HG03565 (cell line): Measurements from ENCODE around the gene CTPS1.

Experiments used
- ATAC-seq: cut with Tn5 transposase; IDR thresholded peaks from one replicate; pipeline ENCODE4 v1.9.1; 2021; ENCODE audit warnings: mild to moderate bottlenecking, moderate library complexity; ENCODE audit not compliant: unreplicated experiment

Gene CTPS1

DNA sequence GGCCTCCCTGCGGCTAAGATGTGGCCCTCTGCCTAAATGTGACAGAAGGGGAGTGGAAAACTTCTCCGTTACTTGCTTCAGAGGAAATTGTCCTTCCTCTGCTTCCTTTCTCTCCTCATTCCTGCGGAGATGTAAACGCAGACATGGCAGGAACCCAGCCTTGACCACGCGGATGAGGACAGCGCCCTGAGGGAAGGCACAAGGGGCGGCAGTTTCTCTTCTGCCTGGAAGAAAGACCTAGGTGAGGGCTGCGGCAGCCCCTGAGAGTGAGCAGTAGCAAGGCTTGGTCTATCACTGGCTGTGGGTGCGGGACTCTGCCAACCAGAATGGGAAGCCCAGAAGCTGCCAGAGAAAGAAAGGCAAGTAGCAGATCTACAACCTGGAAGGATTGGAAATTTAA, 14.0 kb upstream of the CTPS1 start:
- ATAC-seq, result no peak

DNA sequence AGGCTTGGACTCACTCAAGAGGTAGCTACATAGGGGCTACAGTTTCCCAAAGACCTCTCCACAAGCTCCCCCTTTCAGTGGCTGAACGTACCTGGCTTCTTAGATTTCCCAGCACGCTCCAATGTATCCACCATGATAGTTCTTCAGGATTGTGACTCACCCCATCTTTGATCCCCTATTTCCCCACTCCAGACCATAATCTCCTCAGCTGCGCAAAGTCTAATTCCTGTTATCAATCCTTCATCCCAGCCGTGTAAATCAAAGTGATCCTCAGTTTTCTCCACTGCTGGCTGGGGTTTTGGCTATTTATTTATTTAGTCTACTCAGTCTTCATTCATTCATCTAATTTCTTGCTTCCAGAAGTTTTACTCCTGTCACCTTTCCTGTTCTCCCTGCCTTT, 13.1 kb upstream of the CTPS1 start:
- ATAC-seq, result no peak

DNA sequence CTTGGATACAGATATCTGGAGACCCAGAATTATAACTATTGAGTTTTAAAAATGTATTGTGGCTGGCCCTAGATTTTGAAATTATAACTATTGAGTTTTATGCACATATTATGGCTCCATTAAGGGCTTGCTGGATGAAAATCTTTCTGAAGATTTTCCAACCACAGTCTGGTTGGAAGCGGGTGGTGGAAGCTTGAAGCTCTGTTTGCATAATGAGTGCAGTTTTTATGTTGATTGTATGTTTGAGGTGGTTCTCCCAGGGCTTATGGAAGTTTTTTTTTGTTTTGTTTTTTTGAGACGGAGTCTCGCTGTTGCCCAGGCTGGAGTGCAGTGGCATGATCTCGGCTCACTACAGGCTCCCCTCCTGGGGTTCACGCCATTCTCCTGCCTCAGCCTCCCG, 10.1 kb upstream of the CTPS1 start:
- ATAC-seq, result no peak

GRCh38 chr1:40971966-40972365, 7.5 kb upstream of the CTPS1 start:
- no peak for ATAC-seq

- no peak for ATAC-seq
Observed at GRCh38 chr1:40973912-40974311, 5.6 kb upstream of the CTPS1 start.

GRCh38 chr1:40974945-40975344, 4.6 kb upstream of the CTPS1 start:
- ATAC-seq, result no peak

DNA sequence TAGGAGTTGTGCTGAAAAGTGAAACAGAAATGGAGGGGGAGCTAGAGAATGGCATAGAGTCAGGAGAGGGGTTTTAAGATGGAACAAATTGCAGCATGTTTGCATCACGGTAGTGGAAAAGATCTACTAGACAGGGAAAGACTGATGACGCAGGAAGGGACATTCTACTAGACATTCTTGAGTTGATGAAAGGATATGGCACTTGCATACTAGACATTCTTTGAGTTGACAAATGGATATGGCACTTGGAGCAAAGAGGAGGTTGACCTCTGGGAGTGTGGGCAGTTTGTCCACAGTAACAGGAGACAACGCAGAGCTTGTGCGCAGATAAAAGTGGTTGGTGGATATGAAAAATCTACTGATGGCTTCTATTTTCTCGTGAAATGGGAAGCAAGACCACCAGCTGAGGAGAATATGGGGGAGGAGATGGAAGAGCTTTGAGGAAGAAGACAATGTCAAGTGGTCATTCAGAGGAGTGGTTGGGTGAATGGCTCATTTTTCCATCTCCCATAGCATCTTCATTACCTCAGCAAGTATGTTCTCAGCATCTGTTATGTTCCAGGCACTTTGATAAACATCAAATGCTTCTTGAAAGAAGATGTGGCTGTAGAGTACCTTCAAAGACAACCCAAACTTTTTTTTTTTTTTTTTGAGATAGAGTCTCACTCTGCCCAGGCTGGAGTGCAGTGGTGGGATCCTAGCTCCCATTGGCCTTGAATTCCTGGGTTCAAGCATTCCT, 2.4 kb upstream of the CTPS1 start:
- no peak for ATAC-seq

DNA sequence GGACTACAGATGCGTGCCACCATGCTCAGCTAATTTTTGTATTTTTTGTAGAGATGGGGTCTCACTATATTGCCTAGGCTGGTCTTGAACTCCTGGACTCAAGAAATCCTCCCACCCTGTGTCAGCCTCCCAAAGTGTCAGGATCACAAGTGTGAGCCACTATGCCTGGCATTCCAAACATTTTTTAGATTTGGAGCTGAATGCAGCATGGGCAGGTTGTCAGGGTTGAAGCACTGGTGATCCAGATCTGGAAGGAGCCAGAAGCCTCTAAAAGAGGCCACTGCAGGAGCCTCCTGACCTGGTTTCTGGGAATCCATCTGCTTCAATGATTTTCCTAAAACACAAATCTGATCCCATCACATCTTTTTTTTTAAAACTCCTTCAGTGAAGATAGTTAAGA, 1.8 kb upstream of the CTPS1 start:
- ATAC-seq, result no peak

GRCh38 chr1:40978886-40979240, 633 bp upstream of the CTPS1 start:
- no peak for ATAC-seq

DNA sequence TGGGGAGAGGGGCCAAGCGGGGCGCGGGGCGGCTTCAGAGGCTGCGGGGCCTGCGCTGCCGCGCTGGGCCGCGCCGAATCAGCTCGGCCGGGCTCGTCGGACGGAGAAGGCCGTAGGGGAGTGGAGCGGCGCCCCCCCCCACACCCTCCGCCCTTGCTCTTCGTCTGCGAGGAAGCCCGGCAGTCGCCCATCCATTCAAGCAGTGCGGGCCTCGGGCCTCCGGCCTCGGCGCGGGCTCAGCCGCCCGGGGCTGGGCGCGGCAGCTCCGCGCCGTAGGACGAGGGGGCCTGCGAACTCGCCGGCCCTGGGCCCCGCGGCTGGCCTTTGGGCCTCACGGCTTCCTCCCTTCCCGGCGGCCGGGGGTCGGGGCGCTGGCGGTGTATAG, 564 bp downstream of the CTPS1 start:
- no peak for ATAC-seq

DNA sequence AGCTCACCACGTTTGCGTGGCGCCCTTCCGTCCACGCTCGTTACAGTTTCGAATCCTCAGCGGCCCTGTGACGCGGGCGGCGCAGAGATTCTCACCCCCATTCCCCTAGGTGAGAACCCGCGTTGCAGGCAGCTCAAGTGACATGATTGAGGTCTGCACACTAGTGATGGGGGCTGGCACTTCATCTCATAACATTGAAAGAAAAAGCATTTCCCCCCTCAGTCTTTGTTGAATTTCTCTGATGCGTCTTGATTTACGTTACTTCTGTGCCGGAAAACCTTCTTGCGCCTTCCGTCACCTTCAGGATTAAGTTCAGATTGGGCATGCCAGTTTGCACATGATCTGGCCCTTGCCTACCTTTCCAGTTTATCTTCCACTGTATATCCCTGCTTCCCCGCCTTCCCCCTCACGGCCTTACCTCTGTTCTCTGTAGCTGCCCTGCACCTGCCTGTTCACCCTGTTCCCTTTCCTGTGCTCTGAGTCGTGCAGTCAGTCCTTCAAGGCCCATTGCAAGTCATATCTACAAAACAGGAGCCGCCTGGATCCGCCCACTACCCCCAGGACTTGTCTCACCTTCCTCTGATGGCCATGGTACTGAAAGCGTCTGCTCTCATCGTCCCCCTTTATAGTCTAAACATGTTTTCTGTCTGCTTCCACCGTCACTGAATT, 1.1 kb downstream of the CTPS1 start:
- no peak for ATAC-seq

DNA sequence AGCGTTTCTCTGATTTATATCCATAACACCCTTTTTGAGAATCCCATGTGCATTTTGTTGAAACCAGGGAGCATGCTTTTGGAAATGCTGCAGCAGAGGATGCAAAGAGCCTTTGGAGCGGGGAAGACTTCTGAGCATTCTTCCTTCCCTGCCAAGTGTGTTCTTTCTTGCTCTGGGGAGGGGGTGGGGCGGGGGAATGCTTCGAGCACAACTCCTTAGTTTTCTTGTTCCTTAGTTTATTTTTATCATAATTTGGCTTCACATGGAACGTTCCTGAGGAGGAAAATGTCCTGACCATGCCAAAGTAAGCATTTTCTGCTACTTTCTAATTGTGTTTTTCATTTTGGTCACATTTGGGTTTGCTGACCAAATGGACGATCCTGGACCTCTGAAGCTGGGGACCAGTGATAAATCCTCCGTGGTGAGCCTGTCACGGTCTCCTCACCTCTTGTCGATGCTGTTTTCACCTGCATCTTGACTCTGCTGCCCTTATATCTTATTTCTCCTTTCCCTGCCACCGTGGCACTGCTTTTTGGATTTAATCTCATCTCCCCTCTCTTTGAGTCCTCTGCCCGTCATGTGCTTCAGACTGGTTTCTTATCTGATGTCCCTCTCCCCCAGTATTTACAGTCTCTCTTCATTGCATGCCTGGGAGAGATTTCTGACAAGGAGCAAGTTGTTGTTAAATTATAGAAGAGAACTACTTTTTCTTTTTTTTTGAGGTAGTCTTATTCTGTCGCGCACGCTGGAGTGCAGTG, 2.4 kb downstream of the CTPS1 start:
- no peak for ATAC-seq

DNA sequence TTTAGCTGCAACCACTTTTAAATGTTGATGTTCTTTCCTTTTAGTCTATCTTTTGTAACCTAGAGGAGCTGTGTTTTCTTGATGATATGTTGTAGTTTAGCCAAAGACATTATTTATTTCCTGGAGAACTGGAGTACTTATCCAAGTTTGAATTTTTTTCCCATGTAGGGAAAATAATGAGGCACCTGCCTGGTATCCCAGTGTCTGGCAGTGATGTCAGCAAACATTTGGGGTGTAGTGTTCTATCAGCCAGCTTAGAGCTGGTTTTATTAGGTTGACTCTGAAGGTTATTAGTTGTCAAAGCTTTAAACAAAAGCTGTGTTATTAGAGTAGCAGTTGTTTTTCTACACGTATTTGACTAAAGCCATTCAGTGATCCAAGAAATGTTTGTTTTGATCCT, 3.2 kb downstream of the CTPS1 start:
- ATAC-seq, result no peak

GRCh38 chr1:40983286-40983685, 3.8 kb downstream of the CTPS1 start:
- no peak for ATAC-seq

DNA sequence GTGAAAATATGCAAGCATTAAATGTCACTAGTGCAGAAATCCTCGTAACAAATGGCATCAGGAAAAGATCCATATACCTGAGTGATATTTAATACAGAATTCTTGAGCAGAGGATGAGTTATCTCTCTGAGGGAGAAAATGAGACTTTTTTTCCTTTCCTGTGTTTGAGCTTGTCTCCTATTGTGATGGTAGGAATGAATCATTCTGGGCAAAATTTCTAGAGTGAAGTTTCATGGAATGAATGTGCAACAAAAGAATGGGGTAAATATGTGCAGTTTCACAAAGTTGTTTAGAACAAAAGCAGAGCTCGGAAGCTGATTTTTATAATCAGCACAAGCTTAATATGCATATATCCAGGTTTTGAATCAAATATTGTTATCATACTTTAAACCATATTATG, 4.6 kb downstream of the CTPS1 start:
- no peak for ATAC-seq

- no peak for ATAC-seq
Observed at GRCh38 chr1:40984531-40984930, 5.0 kb downstream of the CTPS1 start.

DNA sequence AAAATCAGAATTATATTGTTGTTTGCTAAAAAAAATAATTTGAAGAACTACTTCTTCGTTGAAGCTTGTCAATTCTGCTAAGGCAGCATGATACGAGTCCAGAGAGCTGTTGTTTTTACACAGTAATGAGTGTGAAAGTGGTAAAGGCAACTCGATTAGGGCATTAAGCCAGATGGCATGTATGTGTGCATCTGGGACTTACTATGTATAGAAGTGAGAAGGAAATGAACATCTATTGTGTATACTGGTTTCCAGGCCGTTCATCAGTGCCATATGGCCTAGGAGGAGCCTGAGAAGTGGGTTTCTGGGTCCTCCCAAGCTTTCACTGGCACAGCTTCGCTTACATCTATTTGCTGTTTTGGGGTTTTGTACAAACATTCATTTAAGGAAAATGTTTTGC, 5.7 kb downstream of the CTPS1 start:
- no peak for ATAC-seq

DNA sequence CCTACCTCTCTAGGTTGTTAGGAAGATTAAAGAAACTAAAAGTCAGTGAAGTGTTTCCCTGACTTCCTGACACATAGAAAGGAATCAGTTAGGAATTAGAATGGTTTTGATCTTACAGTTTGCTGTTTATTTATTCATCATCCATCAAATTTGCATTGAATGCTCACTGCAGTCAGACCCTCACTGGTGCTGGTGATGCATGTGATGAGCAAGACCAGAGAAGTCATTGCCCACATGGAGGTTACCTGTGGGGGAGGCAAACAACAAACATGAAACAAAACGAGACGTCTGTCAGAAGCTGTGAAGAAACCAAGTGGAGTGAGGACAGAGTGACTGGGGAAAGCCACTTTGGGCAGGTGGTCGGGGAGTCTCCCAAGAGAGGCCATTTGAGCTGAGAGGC, 6.4 kb downstream of the CTPS1 start:
- no peak for ATAC-seq

- ATAC-seq, result no peak
Observed at GRCh38 chr1:40986328-40986783, 6.9 kb downstream of the CTPS1 start.

- no peak for ATAC-seq
Observed at GRCh38 chr1:40986956-40987355, 7.5 kb downstream of the CTPS1 start.

GRCh38 chr1:40987439-40988276, 8.2 kb downstream of the CTPS1 start:
- ATAC-seq, result no peak
